ENCODE results near the gene SYNJ2. TPM values are rescaled to one million over a fixed set of nuclear protein-coding genes. Genes with fewer than 3 reads are reported as not detected.
"Not testable (repeated sequence)": the region's sequence is repeated elsewhere in the genome, so short reads cannot be mapped to it uniquely, and the experiment has no call there.

SYNJ2 gene
- total RNA-seq, 1 donor from 2014 or later = 18.9 TPM

DNA sequence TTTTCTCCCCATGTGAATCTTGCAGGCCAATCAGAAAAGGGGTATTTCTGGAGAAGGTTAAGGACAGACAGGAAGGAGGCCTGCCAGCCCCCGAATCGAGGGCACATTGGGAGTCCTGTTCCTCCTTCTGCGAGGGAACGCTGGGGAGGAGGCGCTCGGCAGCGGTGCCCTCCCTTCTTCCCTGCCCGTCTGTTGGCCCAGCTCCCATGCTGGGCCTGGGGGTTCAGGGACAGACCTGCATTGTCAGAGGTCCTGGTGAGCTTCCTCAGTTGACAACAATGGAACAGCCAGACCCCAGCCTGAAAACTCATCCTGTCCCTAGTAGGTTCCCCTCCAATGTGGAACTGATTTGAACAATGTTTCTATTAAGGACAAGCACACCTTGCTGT, 15.1 kb upstream of the SYNJ2 start:
- DNase-seq (ENCODE audit: low spot score, unreplicated experiment) = no peak
- Mint-ChIP-seq H3K4me3 (ENCODE audit: low read depth) (no peak overlapping the region), H3K27me3 (no peaks in the 10 kb centered on the region), H3K4me1 (ENCODE audit: low read depth) (peaks cover 10% of the 10 kb centered on the region), H3K27ac (no peak overlapping the region), H3K36me3 (ENCODE audit: insufficient read depth) (no peaks in the 10 kb centered on the region), H3K9me3 (ENCODE audit: low read depth) (no peaks in the 10 kb centered on the region)
- TF ChIP-seq, protein P1, sequence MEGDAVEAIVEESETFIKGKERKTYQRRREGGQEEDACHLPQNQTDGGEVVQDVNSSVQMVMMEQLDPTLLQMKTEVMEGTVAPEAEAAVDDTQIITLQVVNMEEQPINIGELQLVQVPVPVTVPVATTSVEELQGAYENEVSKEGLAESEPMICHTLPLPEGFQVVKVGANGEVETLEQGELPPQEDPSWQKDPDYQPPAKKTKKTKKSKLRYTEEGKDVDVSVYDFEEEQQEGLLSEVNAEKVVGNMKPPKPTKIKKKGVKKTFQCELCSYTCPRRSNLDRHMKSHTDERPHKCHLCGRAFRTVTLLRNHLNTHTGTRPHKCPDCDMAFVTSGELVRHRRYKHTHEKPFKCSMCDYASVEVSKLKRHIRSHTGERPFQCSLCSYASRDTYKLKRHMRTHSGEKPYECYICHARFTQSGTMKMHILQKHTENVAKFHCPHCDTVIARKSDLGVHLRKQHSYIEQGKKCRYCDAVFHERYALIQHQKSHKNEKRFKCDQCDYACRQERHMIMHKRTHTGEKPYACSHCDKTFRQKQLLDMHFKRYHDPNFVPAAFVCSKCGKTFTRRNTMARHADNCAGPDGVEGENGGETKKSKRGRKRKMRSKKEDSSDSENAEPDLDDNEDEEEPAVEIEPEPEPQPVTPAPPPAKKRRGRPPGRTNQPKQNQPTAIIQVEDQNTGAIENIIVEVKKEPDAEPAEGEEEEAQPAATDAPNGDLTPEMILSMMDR (IDR thresholded peaks at IDR 0.05; ENCODE audit: unreplicated experiment) = no peak

DNA sequence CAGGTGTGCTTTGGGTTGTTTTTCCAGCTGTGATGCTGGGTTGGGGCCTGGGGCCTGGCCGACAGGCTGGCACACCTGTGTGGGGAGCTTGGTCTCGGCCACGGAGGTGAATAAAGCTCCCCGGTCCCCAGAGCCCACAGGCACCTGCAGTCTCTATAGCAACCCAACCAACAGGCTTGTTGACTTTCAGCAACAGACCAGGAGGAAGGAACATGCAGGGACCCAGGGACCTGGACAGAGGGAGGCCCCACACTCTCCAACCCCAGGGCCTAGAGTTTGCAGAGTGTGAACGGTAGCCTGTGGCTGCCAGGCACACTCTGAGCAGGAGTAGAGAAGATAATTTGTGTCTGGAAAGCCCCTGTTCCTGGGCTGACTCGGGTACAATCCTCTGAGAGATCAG, 14.6 kb upstream of the SYNJ2 start:
- TF ChIP-seq, protein P1 (IDR thresholded peaks at IDR 0.05; ENCODE audit: unreplicated experiment) = no peak
- no peaks in the 10 kb centered on the region for H3K36me3 Mint-ChIP-seq (ENCODE audit: insufficient read depth)
- peaks cover 11% of the 10 kb centered on the region for H3K4me1 Mint-ChIP-seq (ENCODE audit: low read depth)
- no peak overlapping the region for H3K4me3 Mint-ChIP-seq (ENCODE audit: low read depth)
- no peak for DNase-seq (ENCODE audit: low spot score, unreplicated experiment)
- no peaks in the 10 kb centered on the region for H3K27me3 Mint-ChIP-seq
- H3K27ac Mint-ChIP-seq = peak overlapping the region; percentile 40
- no peaks in the 10 kb centered on the region for H3K9me3 Mint-ChIP-seq (ENCODE audit: low read depth)

DNA sequence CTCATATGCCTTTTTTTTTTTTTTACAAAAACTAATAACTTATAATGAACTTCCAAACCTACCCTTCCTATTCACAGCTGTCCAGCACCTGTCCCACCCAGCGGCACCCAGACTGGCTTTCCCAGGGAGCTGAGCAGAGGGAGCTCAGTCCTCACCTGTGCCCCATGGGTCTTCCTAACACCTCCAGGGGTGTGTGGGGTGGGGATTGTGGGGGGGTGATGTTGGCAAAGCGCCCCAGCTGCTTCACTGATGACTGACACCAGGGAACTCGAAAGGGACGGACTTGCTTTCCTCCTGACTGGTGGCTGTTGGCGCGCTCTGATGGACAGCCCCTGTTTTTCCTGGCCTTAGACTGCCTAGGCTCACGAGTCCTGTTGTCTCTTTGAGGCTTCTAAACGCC, 14.2 kb upstream of the SYNJ2 start:
- no peaks in the 10 kb centered on the region for H3K27me3 Mint-ChIP-seq
- no peak overlapping the region for H3K4me3 Mint-ChIP-seq (ENCODE audit: low read depth)
- peaks cover 11% of the 10 kb centered on the region for H3K4me1 Mint-ChIP-seq (ENCODE audit: low read depth)
- no peak overlapping the region for H3K27ac Mint-ChIP-seq
- no peaks in the 10 kb centered on the region for H3K9me3 Mint-ChIP-seq (ENCODE audit: low read depth)
- DNase-seq (ENCODE audit: low spot score, unreplicated experiment) = no peak
- TF ChIP-seq, protein P1 (IDR thresholded peaks at IDR 0.05; ENCODE audit: unreplicated experiment) = no peak
- no peaks in the 10 kb centered on the region for H3K36me3 Mint-ChIP-seq (ENCODE audit: insufficient read depth)

DNA sequence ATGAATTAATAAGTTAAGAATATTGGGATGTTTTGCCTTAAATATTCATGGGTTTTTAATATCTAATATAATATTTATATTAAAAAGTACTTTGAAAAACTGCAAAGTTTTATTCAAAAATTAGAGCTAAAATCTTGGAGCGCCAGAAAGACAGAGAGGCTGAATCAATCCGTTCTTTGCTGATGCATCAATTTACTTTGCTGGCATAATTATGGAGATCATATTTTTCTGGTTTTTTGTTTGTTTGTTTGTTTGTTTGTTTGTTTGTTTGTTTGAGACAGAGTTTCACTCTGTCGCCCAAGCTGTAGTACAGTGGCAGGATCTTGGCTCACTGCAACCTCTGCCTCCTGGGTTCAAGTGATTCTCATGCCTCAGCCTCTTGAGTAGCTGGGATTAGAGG, 9.5 kb upstream of the SYNJ2 start:
- not testable (repeated sequence) for DNase-seq (ENCODE audit: low spot score, unreplicated experiment); H3K36me3 Mint-ChIP-seq (ENCODE audit: insufficient read depth); H3K9me3 Mint-ChIP-seq (ENCODE audit: low read depth); H3K27ac Mint-ChIP-seq; H3K27me3 Mint-ChIP-seq; H3K4me3 Mint-ChIP-seq (ENCODE audit: low read depth)
- peaks cover 17% of the 10 kb centered on the region for H3K4me1 Mint-ChIP-seq (ENCODE audit: low read depth)

DNA sequence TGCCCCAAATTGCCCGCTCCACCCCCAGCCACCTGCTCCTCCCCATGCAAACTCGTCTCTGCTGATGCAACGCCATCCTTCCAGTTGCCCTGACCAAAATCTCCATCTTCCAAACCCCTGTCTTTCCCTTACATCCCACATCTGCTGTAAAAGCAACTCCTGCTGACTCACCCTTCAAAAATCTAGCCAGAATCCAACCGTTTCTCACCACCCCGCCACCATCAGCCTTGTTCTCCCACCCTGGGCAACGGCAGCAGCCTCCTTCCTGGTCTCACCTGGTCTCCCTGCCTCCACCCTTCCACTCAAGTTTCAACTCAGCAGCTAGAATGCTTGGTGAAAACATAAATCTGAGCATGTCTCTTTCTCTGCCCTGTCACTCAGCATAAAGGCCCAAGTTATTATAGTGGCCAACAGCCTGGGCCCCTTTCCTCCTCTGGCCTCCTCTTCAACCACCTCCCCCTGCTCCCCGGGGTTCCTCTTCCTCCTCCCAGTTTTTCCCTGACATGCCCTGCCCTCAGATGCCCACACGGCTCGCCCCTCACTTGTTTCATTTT, 7.2 kb upstream of the SYNJ2 start:
- Mint-ChIP-seq H3K27me3 (peaks cover 19% of the 10 kb centered on the region), H3K27ac (peak overlapping the region; percentile 88), H3K4me3 (ENCODE audit: low read depth) (no peak overlapping the region), H3K36me3 (ENCODE audit: insufficient read depth) (no peaks in the 10 kb centered on the region), H3K4me1 (ENCODE audit: low read depth) (peaks cover 13% of the 10 kb centered on the region), H3K9me3 (ENCODE audit: low read depth) (peaks cover 4% of the 10 kb centered on the region)
- TF ChIP-seq, protein P1 (IDR thresholded peaks at IDR 0.05; ENCODE audit: unreplicated experiment) = no peak
- DNase-seq (ENCODE audit: low spot score, unreplicated experiment) = no peak

DNA sequence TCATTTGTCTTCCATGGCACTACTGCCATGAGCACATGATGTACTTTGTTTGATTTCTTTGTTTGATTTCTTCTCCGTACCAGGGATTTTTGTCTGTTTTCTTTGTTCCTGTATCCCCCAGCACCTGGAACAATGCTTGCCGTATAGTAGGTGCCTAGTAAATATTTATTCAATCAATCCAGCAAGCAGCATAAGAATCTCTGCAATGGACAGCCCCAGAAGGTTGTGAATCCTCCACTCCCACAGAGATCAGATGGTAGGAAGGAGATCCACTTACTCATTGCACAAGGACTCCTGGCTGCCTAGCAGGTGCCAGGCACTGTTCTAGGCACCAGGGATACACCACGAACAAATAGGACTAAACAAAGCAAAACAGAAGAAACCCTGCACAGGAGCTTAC, 6.7 kb upstream of the SYNJ2 start:
- TF ChIP-seq, protein P1 (IDR thresholded peaks at IDR 0.05; ENCODE audit: unreplicated experiment) = no peak
- Mint-ChIP-seq H3K27me3 (peaks cover 24% of the 10 kb centered on the region), H3K27ac (peak overlapping the region; percentile 88), H3K4me3 (ENCODE audit: low read depth) (no peak overlapping the region), H3K9me3 (ENCODE audit: low read depth) (peaks cover 4% of the 10 kb centered on the region), H3K4me1 (ENCODE audit: low read depth) (peaks cover 13% of the 10 kb centered on the region), H3K36me3 (ENCODE audit: insufficient read depth) (no peaks in the 10 kb centered on the region)
- no peak for DNase-seq (ENCODE audit: low spot score, unreplicated experiment)
